Measurements from ENCODE around the gene OPRM1.

The OPRM1 gene

GRCh38 chr6:154080461-154081189 lies 41.6 kb downstream of the OPRM1 start:
- DNase-seq (ENCODE audit: extremely low read depth in 1 of 2, low read depth in 1 of 2) = no peak

GRCh38 chr6:154086510-154086909 lies 47.5 kb downstream of the OPRM1 start:
- DNase-seq (ENCODE audit: extremely low read depth in 1 of 2, low read depth in 1 of 2) = no peak

GRCh38 chr6:154092326-154092962 lies 53.4 kb downstream of the OPRM1 start:
- DNase-seq (ENCODE audit: extremely low read depth in 1 of 2, low read depth in 1 of 2) = no peak

DNA sequence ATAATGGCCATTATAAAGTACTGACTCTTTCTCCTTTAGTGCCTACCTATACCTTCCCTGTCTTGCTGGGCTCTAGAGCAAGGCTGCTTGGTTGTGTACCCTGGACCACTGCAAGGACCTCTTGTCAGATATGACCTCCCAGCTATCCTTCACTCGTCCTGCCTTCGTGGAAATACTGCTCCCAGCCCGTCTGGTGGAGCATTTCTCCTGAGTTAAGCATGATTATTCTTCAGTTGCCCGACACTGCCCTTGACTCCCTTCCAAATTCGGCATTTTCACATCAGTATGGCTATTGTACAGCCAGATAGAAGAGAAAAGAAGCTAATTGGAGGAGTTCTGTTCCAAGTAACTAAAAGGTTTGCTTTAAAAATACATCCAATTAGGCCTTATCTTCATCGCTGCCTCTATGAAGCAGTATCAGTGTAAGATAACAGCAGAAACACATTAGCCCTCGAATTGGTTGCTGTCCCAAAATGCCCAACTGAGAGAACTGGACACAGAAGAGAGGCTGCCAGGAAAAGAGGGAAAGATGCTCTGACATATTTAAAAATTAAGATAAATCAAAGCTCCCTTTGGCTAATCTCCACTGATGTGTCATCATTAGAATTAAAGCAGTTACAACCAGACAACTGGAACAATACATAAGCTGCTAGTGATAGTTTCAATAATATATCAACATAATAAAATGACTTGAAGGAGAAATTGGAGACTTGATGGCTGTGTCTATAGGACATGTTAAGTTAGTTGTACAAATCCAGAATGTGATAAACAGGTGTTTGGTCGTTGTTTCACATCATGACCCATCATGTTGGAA lies 54.4 kb downstream of the OPRM1 start:
- DNase-seq (ENCODE audit: extremely low read depth in 1 of 2, low read depth in 1 of 2) = no peak

DNA sequence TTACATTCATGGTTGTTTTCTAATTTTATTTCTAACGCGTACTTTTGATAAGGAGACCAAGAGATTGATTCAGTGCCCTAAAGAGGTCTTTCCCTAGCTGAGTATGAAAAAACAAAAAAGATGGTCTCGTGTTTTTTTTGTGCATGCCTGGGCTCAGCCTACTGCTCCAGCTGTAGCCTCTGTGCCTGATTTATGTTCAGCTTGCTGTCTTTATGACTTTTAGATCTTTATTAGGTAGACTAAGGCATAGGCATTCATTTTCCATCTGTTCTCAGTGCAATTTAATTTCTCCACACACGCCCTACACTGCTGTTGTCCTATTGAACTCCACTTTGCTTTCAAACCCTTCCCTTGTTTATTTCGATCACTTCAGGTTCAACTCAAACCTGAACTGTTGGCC lies 56.5 kb downstream of the OPRM1 start:
- DNase-seq (ENCODE audit: extremely low read depth in 1 of 2, low read depth in 1 of 2) = no peak

DNA sequence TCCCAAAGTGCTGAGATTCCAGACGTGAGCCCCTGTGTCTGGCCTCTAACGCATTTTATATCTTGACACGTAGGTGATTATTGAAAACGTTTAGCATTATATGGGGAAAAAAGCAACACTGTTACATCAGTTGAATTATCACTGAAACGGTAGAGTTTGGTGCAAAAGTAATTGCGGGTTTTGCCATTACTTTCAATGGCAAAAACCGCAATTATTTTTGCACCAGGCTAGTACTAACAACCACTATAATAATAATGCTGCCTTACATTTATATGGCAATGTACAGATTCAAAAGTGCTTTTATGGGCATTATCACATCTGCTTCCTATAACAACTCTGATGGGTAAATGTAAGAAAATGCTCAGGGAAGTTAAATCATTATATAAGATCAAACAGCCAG lies 57.3 kb downstream of the OPRM1 start:
- DNase-seq (ENCODE audit: extremely low read depth in 1 of 2, low read depth in 1 of 2) = no peak

GRCh38 chr6:154096834-154097233 lies 57.8 kb downstream of the OPRM1 start:
- no peak for DNase-seq (ENCODE audit: extremely low read depth in 1 of 2, low read depth in 1 of 2)

DNA sequence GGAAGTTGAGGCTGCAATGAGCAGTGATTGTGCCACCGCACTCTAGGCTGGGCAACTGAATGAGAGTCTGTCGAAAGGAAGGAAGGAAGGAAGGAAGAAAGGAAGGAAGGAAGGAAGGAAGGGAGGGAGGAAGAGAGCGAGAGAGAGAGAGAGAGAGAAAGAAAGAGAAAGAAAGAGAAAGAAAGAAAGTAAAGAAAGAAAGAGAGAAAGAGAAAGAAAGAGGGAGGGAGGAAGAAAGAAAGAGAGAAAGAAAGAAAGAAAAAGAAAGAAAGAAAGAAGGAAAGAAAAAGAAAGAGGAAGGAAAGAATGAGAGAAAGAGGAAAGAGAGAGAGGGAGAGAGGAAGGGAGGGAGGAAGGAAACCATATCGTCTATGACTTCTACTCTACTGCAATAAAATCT lies 60.2 kb downstream of the OPRM1 start:
- DNase-seq (ENCODE audit: extremely low read depth in 1 of 2, low read depth in 1 of 2) = no peak

DNA sequence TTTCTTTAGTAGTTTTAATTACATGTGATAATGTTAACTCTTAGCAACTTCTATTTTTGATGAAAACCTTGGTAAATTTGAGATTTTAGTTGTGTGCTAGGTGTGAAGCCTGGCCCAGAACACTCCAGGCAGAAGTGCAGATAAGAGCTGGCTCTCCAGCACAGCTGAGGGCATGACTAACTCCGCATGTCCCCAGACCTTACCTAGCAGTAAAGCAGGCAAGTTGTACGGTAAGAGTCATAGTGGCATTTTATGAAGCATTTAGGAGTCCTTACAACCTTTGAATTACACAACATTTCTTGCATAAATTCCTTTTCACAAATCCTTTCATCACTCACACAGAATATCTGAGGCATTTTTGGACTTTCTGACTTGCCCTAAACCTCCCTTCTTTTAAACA lies 67.2 kb downstream of the OPRM1 start:
- no peak for DNase-seq (ENCODE audit: extremely low read depth in 1 of 2, low read depth in 1 of 2)

DNA sequence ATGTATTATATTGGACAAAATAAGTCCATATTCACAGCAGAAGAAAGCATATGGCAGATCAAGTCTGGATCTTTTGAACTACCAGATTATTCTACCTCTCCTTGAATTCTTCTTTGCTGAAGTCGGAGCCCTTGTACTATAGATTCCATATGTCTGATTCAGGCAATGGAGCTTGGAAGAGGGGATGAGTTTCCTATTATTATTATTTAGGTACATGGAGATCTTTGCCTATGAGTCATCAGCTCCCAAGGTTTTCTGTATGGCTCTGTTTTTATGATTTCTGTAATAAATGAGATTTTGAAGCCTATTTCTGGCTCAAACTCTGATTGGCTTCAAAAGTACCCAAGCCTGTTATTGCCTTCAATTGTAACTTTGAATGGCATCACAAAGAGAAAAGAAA lies 72.0 kb downstream of the OPRM1 start:
- no peak for DNase-seq (ENCODE audit: extremely low read depth in 1 of 2, low read depth in 1 of 2)

DNA sequence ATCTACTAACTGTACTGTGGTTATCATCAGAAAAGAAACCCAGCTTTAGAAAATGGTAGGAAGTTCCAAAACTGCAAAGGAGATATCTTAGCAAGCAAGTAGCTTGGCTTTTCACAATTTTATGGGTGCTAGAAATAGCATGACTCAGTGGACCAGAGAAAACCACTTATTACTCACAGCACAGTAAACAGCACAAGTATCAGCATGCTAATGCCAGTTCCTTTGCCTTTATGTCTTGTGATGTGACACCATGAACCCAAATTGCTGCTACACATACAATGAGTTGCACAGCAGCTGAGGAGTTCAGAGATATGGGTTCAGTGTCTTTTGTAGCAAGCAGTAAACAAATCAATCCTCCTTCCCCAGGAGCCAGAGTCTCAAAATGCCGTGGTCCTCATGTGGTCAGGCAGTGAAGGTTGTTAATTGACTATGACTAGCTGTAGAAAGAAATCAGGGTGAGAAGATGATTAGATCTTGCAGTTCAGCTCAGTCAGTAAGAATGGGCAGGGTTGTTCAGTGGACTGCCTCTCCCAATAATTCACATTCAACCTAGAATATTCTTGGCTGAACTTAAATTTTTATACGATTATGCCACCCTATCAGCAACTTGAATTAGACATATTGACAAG lies 73.3 kb downstream of the OPRM1 start:
- DNase-seq (ENCODE audit: extremely low read depth in 1 of 2, low read depth in 1 of 2) = no peak

- DNase-seq (ENCODE audit: extremely low read depth in 1 of 2, low read depth in 1 of 2) = no peak
Measured at GRCh38 chr6:154113392-154113791, 74.4 kb downstream of the OPRM1 start.

- no peak for DNase-seq (ENCODE audit: extremely low read depth in 1 of 2, low read depth in 1 of 2)
Measured at GRCh38 chr6:154117485-154117884, 78.4 kb downstream of the OPRM1 start.

GRCh38 chr6:154122195-154122925 lies 83.3 kb downstream of the OPRM1 start:
- no peak for DNase-seq (ENCODE audit: extremely low read depth in 1 of 2, low read depth in 1 of 2)

DNA sequence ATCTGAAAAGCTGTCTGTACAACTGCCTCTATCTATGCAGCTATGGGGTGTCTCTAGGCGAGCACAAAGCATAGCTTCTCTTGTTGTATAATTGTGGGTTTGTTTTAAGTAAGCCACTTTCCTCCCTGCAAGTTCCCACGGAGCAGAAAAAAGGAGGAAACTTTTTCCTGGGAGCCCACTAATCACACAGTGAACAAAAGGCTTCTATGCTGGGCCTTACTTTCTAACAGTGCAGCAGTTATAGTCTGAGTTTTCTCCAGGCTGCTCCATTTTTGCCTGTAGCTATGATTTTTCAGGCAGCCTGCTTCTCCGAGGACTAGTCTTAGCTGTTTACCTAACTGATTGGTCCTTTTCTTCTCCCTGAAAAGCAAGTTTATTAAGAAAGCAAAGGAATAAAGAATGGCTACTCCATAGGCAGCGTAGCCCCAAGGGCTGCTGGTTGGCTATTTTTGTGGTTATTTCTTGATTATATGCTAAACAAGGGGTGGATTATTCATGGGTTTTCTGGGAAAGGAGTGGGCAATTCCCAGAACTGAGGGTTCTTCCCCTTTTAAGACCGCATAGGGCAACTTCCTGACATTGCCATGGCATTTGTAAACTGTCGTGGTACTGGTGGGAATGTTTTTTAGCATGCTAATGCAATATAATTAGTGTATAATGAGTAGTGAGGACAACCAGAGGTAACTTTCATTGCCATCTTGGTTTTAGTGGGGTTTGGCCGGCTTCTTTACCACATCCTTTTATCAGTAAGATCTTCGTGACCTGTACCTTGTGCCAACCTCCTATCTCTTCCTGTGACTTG lies 84.3 kb downstream of the OPRM1 start:
- no peak for DNase-seq (ENCODE audit: extremely low read depth in 1 of 2, low read depth in 1 of 2)

GRCh38 chr6:154125421-154125820 lies 86.4 kb downstream of the OPRM1 start:
- no peak for DNase-seq (ENCODE audit: extremely low read depth in 1 of 2, low read depth in 1 of 2)

DNA sequence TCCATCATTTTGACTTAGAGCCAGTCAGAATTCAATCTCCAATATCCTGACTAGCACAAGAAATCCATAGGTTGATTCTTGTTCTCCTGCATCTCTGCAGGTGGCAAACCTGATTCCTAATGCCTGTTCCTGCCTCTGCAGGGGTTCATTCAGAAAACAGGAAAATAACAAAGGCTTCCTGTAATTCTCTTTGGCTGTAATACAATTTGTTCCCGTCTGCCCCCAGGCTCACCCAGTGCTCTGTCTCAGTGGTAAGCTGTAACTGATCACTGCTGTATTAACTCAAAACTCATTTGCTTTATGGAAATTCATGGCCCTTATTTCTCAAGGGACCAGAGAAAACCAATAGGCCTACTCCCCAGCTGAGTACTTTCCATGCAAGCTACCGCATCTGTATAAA lies 88.6 kb downstream of the OPRM1 start:
- no peak for DNase-seq (ENCODE audit: extremely low read depth in 1 of 2, low read depth in 1 of 2)

GRCh38 chr6:154134471-154135147 lies 95.6 kb downstream of the OPRM1 start:
- DNase-seq (ENCODE audit: extremely low read depth in 1 of 2, low read depth in 1 of 2) = no peak

DNA sequence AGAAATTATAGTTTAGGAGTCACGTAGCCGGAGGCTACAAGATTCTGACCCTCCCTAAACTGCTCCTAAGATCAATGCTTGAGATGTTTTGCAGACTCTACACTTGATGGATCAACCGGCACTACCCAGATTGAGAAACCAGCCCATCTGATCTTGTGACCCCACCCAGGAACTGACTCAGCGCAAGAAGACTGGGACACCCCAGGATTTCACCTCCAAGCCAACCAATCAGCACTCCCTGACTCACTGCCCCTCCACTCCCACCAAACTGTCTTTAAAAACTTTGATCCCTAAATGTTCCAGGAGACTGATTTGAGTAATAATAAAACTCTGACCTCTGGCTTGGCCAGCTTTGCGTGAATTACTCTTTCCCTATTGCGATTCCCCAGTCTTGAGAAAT lies 99.8 kb downstream of the OPRM1 start:
- no peak for DNase-seq (ENCODE audit: extremely low read depth in 1 of 2, low read depth in 1 of 2)
